Measurements from ENCODE around the gene XIRP1. TPM values are rescaled to one million over a fixed set of nuclear protein-coding genes. Genes with fewer than 3 reads are reported as not detected.

XIRP1 gene
- total RNA-seq, 2 donors from 2014 or later: not detected

- no peak overlapping the region for H3K27ac ChIP-seq
- H3K4me1 ChIP-seq: peaks cover 25% of the 10 kb centered on the region
- WGBS, 2 donors: 87 to 88% methylated on average over 8 to 14 of the region's 14 CpGs
- no peaks in the 10 kb centered on the region for H3K9me3 ChIP-seq
- no peak for TF ChIP-seq POLR2A (IDR thresholded peaks at IDR 0.05)
- TF ChIP-seq, protein P1, sequence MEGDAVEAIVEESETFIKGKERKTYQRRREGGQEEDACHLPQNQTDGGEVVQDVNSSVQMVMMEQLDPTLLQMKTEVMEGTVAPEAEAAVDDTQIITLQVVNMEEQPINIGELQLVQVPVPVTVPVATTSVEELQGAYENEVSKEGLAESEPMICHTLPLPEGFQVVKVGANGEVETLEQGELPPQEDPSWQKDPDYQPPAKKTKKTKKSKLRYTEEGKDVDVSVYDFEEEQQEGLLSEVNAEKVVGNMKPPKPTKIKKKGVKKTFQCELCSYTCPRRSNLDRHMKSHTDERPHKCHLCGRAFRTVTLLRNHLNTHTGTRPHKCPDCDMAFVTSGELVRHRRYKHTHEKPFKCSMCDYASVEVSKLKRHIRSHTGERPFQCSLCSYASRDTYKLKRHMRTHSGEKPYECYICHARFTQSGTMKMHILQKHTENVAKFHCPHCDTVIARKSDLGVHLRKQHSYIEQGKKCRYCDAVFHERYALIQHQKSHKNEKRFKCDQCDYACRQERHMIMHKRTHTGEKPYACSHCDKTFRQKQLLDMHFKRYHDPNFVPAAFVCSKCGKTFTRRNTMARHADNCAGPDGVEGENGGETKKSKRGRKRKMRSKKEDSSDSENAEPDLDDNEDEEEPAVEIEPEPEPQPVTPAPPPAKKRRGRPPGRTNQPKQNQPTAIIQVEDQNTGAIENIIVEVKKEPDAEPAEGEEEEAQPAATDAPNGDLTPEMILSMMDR (IDR thresholded peaks at IDR 0.05): no peak
- no peaks in the 10 kb centered on the region for H3K27me3 ChIP-seq
- H3K4me3 ChIP-seq: no peak overlapping the region
- no peak for ATAC-seq
- no peaks in the 10 kb centered on the region for H3K36me3 ChIP-seq (replicated peaks in 1 of 2; ENCODE audit: insufficient read depth in 1 of 2, low read depth in 2 of 2)
- intact Hi-C loops (cut with DNase I): loop anchor here (5.0 kb wide), 2 partner anchors 39 to 106 kb away; no protein-coding TSS in a partner anchor
- no peak for DNase-seq
These were observed 6.3 kb downstream of the XIRP1 start for GRCh38 chr3:39185959-39186691.

GRCh38 chr3:39185326-39185958 lies 7.0 kb downstream of the XIRP1 start:
- intact Hi-C loops (cut with DNase I): loop anchor here (5.0 kb wide), 2 partner anchors 38 to 107 kb away; no protein-coding TSS in a partner anchor
- H3K27ac ChIP-seq: no peak overlapping the region
- H3K36me3 ChIP-seq (replicated peaks in 1 of 2; ENCODE audit: insufficient read depth in 1 of 2, low read depth in 2 of 2): no peaks in the 10 kb centered on the region
- H3K4me3 ChIP-seq: no peak overlapping the region
- H3K9me3 ChIP-seq: no peaks in the 10 kb centered on the region
- ATAC-seq (no peak), DNase-seq (no peak)
- no peak for TF ChIP-seq POLR2A (IDR thresholded peaks at IDR 0.05)
- TF ChIP-seq, protein P1 (IDR thresholded peaks at IDR 0.05): no peak
- 77 to 84% methylated on average over 4 to 8 of the region's 9 CpGs for whole genome bisulfite sequencing, 2 donors
- peaks cover 31% of the 10 kb centered on the region for H3K4me1 ChIP-seq
- no peaks in the 10 kb centered on the region for H3K27me3 ChIP-seq

DNA sequence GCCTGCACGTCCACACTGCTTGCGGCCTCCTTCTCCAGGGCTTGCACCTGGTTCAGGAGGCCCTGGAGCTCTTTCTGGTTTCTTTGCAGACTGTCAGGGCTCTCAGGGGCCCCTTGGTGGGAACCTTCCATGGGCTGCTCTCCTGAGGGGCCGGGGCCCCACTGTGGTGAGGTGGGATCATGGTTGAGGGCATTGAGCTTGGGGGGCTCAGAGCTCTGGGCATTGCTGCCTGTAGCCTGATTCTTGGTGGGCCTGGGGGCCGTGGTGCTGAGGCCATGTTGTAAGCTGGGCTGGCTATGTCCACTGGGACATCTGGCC lies 7.5 kb downstream of the XIRP1 start:
- no peaks in the 10 kb centered on the region for H3K27me3 ChIP-seq
- no peak for TF ChIP-seq POLR2A (IDR thresholded peaks at IDR 0.05)
- TF ChIP-seq, protein P1 (IDR thresholded peaks at IDR 0.05): no peak
- peaks cover 32% of the 10 kb centered on the region for H3K4me1 ChIP-seq
- H3K9me3 ChIP-seq: no peaks in the 10 kb centered on the region
- 90 to 95% methylated on average over 2 to 4 of the region's 4 CpGs for WGBS, 2 donors
- H3K36me3 ChIP-seq (replicated peaks in 1 of 2; ENCODE audit: insufficient read depth in 1 of 2, low read depth in 2 of 2): no peaks in the 10 kb centered on the region
- ATAC-seq (no peak), DNase-seq (no peak)
- intact Hi-C loops (cut with DNase I): loop anchor here (5.0 kb wide), 2 partner anchors 38 to 107 kb away; no protein-coding TSS in a partner anchor
- H3K4me3 ChIP-seq: no peak overlapping the region
- no peak overlapping the region for H3K27ac ChIP-seq

DNA sequence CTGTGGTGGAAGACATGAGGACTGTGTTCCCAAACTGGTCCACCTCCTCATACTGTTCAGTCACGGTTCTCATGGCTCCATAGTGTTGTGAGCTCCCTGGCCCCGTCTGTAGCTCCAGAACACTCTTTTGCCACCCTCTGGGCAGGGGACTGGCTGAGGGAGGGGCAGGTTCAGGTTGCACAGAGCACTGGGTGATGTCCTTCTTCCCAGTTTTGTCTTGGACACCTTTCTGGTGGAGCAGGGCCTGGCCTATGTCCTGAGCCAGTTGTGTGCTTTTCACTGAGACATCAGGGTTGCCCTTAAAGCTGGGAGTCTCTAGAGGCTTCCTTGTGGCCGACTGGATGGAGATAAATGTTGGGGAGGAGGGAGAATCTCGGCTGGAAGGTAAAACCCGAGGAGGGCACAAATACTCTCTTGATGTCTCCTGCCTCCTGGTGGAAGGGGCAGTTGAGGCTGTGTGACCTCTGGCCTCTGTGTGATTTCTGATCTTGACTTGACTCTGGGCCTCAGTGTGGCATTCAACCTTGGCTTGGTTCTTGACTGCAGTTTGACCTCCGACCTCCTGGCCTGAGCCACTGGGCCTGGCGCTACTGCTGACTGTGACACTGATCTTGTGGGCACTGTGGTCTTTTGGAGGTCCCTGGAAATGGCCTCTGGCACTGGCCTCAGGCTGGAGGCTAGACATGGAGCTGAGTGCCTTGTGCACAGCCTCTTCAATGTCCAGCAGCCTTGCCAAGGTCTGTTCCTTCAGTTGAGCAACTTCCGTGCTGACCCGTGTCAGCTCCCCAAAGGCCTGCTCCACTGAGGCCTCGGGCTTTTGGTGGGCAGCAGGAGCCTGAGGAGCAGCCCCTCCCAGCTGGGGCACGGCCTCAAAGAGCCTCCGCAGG lies 8.1 kb downstream of the XIRP1 start:
- Histone ChIP-seq H3K4me3 (no peak overlapping the region), H3K27me3 (no peaks in the 10 kb centered on the region), H3K4me1 (peaks cover 36% of the 10 kb centered on the region), H3K27ac (no peak overlapping the region), H3K9me3 (no peaks in the 10 kb centered on the region), H3K36me3 (replicated peaks in 1 of 2; ENCODE audit: insufficient read depth in 1 of 2, low read depth in 2 of 2) (no peaks in the 10 kb centered on the region)
- DNase-seq (no peak), ATAC-seq (no peak)
- TF ChIP-seq POLR2A (IDR thresholded peaks at IDR 0.05): no peak
- TF ChIP-seq, protein P1 (IDR thresholded peaks at IDR 0.05): no peak
- intact Hi-C loops (cut with DNase I): no loop called here
- 85% methylated on average over 5 to 10 of the region's 12 CpGs for WGBS, 2 donors
